Thyroid gland (tissue), 4 donors: ENCODE measurements around the gene FAM114A1. TPM values are rescaled to one million over a fixed set of nuclear protein-coding genes. Genes with fewer than 3 reads are reported as not detected.

Source experiments
- DNase-seq, 2 donors: peaks; one replicate each; pipeline ENCODE4 v3.0.0-alpha.2; 2019
- H3K27ac ChIP-seq, 3 donors: fragments of 200-600 bp; sonication (generic); 1 replicate in 2 of 3; 2 replicates in 1 of 3; pipeline ENCODE4 v1.5.1; 2016 to 2019; ENCODE audit warnings: mild to moderate bottlenecking in 1 of 3, moderate library complexity in 1 of 3
- H3K27me3 ChIP-seq: fragments of 200-600 bp; sonication (generic); one replicate; pipeline ENCODE4 v1.5.1; 2019
- H3K36me3 ChIP-seq, 2 donors: fragments of 200-600 bp; sonication (generic); one replicate each; pipeline ENCODE4 v1.5.1; 2016 to 2019
- H3K4me1 ChIP-seq, 2 donors: fragments of 200-600 bp; sonication (generic); one replicate each; pipeline ENCODE4 v1.5.1; 2017 to 2019
- H3K4me3 ChIP-seq, 3 donors: fragments of 200-600 bp; sonication (generic); replicated peaks in 1 of 3; 1 replicate in 2 of 3; 2 replicates in 1 of 3; pipeline ENCODE4 v1.5.1; 2016; ENCODE audit warnings: mild to moderate bottlenecking in 1 of 3
- H3K9me3 ChIP-seq: fragments of 200-600 bp; sonication (generic); one replicate; pipeline ENCODE4 v1.5.1; 2017
- CTCF ChIP-seq, 6 experiments: fragments of 200-600 bp in 3 of 6; fragments of 450-650 bp in 3 of 6; sonication (generic) in 3 of 6; IDR thresholded peaks; one replicate each; pipeline ENCODE4 v1.5.1; 2016 to 2019; ENCODE audit warnings: antibody characterized with exemption in 6 of 6, mild to moderate bottlenecking in 2 of 6, inconsistent platforms in 1 of 6, moderate library complexity in 1 of 6
- POLR2A ChIP-seq, 2 donors: fragments of 450-650 bp; IDR thresholded peaks; one replicate each; pipeline ENCODE4 v1.6.1; 2017; ENCODE audit warnings: antibody characterized with exemption in 2 of 2, mild to moderate bottlenecking in 2 of 2, moderate library complexity in 1 of 2
- WGBS, 2 donors: methylation state at CpG; one replicate each; pipeline ENCODE4 v1.1.5; 2017; 5-methylcytosine and 5-hydroxymethylcytosine counted together
- intact Hi-C: fragments of 100-400 bp; cut with DNase I; formaldehyde crosslinking; loops from one replicate; pipeline ENCODE4 v1.15.1; 2023
- total RNA-seq, 4 donors: library from RNA; depleted of rRNA; stranded (reverse); fragments of >200 nt; gene quantifications; one replicate each; pipeline ENCODE4 v1.2.3, GENCODE V29; 2016

FAM114A1 gene
- total RNA-seq, 4 donors from 2014 or later, result 80.1 to 144 (median 110) TPM

DNA sequence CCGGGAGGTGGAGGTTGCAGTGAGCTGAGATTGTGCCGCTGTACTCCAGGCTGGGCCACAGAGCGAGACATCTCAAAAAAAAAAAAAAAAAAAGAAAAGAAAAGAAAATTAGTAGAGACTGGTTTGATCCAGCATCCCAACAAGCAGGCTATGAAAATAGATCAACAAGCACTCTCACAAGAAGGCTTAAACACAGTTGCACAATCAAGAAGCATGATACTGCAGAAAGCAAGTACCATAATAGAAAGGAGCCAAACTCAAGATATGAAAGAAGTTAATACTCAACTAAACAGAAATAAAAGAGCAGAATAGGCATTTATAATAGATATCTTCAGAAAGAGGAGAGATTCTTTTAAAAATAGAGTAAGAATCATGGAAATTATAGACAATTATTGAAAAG, 21.6 kb upstream of the FAM114A1 start:
- Histone ChIP-seq H3K4me1 (peaks cover 0 to 3% of the 10 kb centered on the region in 2 donors), H3K27ac (no peak overlapping the region), H3K27me3 (no peaks in the 10 kb centered on the region), H3K36me3 (no peaks in the 10 kb centered on the region), H3K4me3 (no peak overlapping the region), H3K9me3 (no peaks in the 10 kb centered on the region)
- no peak for TF ChIP-seq CTCF (IDR thresholded peaks at IDR 0.05)
- no peak for TF ChIP-seq POLR2A (IDR thresholded peaks at IDR 0.05)
- intact Hi-C loops, result no loop called here
- WGBS, 2 donors, result 72 to 80% methylated on average over 3 of the region's 3 CpGs
- no peak for DNase-seq

DNA sequence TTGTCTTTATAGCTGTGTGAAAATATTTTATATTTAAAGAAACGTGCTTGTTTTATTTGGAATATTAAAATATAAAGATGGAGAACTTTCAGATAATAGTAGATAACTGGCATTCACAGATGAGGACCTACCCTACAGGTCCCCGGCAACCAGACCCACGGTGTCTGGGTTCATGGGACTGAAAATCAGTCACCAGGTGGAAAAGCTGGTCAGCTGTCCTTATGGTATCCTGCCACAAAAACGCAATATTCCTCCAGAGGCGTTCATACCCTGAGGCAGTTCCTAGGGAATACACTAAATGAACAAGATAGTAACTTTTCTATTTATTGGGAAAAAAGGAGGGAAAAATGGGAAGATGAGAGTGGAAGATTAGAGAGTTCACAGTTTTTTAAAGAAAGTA, 12.1 kb upstream of the FAM114A1 start:
- no peaks in the 10 kb centered on the region for H3K27me3 ChIP-seq
- WGBS, 2 donors, result 89 to 91% methylated on average over 5 of the region's 5 CpGs
- no peak for DNase-seq
- H3K36me3 ChIP-seq, result no peaks in the 10 kb centered on the region
- peaks cover 0 to 12% of the 10 kb centered on the region in 2 donors for H3K4me1 ChIP-seq
- H3K9me3 ChIP-seq, result no peaks in the 10 kb centered on the region
- TF ChIP-seq CTCF (IDR thresholded peaks at IDR 0.05), result no peak
- no peak for TF ChIP-seq POLR2A (IDR thresholded peaks at IDR 0.05)
- no peak overlapping the region for H3K27ac ChIP-seq
- H3K4me3 ChIP-seq, result no peak overlapping the region
- intact Hi-C loops, result loop anchor here (5.0 kb wide), 1 partner anchor 93 kb away; no protein-coding TSS in a partner anchor

DNA sequence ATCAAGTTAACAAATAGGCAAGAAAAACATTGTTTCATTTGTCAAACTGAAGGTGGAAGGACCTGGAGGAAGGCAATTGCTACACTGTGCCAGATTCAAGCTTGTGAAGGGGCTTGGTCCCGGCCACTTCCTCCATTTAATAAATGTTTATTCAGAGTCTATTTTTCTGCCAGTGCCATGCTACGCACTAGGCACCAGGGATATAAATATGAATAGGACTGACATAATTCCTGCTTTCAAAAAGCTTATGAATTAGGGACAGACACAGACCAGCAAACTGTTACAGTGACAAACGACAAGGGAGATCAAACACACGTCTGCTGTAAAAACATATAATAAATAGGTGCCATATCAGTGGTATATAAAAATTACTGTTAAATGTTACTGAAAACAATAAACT, 11.6 kb upstream of the FAM114A1 start:
- DNase-seq, result no peak
- H3K27me3 ChIP-seq, result no peaks in the 10 kb centered on the region
- intact Hi-C loops, result loop anchor here (5.0 kb wide), 1 partner anchor 94 kb away; no protein-coding TSS in a partner anchor
- peak overlapping the region in 1 of 3 donors; percentile 8 for H3K4me3 ChIP-seq
- no peaks in the 10 kb centered on the region for H3K36me3 ChIP-seq
- H3K9me3 ChIP-seq, result no peaks in the 10 kb centered on the region
- TF ChIP-seq POLR2A (IDR thresholded peaks at IDR 0.05) (no peak), CTCF (IDR thresholded peaks at IDR 0.05) (no peak)
- 60 to 67% methylated on average over 4 of the region's 4 CpGs for WGBS, 2 donors
- H3K27ac ChIP-seq, result no peak overlapping the region
- peaks cover 0 to 12% of the 10 kb centered on the region in 2 donors for H3K4me1 ChIP-seq

DNA sequence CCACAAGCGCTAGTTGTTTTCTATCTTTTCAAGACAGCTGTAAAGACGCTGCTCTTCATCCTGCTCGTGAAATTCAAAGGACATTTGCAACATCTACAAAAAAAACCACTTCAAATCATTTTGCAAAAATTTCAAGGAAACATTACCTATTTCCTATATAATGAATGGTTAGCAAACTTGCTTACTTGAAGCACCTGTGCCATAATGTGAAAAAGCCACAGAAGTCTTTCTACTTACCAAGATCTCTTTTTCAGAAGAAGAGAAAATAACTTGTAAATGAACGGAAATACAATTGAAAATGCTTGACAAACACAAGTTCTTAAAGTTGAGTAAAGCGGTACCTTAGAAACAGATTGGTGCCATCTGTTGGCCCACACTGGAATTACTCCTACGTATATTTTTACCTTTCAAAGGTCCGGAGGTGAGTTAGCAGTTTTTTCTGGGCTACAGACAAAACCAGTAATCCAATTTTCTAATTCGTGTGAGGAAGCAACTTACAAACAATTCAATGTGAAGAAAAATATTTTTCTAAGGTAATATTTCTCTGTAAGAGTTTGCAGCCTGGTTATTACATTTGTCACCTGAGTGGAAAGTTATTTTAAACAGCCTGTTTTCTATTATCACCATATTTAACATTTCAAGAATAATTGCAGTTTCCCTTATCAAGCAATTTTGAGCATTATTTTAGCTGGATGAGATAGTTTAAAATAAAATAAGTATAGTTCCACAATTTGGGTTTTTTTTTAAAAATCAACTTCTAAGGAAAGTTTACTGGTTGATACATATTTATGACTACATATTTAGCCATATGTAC, 10.9 kb upstream of the FAM114A1 start, which contains the start of gene TLR6:
TSS of gene TLR6 (minus strand) at position 294 of the 814 bp plus-strand sequence. CDS start 27,344 bp downstream, outside the sequence.
- intact Hi-C loops, result loop anchor here (5.0 kb wide), 1 partner anchor 94 kb away; no protein-coding TSS in a partner anchor
- no peaks in the 10 kb centered on the region for H3K9me3 ChIP-seq
- 19 to 22% methylated on average over 8 of the region's 8 CpGs for WGBS, 2 donors
- no peaks in the 10 kb centered on the region for H3K36me3 ChIP-seq
- peak; percentile 52 to 53 for DNase-seq
- peak within 1 kb of the TSS in 1 of 3 donors; percentile 8 for H3K4me3 ChIP-seq
- peak; percentile 54 to 83 (median 67) for TF ChIP-seq CTCF (IDR thresholded peaks at IDR 0.05)
- TF ChIP-seq POLR2A (IDR thresholded peaks at IDR 0.05), result no peak
- peak within 1 kb of the TSS in 2 of 3 donors; percentile 5 to 50 for H3K27ac ChIP-seq
- H3K4me1 ChIP-seq, result peaks cover 0 to 12% of the 10 kb centered on the region in 2 donors
- no peaks in the 10 kb centered on the region for H3K27me3 ChIP-seq
